Measurements from ENCODE around the gene TMEM145.

TMEM145 gene

DNA sequence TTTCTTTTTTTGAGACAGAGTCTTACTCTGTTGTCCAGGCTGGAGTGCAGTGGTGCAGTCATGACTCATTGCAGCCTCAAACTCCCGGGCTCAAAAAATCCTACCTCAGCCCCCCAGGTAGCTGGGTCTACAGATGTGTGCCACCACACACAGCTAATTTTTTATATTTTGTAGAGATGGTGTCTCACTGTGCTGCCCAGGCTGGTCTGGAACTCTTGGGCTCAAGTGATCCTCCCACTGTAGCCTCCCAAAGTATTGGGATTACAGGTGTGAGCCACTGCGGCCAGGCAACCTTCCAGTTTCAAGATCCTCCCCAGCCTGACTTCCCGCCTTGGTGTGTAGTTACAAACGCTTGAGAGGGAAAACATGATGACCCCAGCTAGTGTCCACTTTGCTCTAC is 54.8 kb downstream of the TMEM145 start:
- TF ChIP-seq, protein P1, sequence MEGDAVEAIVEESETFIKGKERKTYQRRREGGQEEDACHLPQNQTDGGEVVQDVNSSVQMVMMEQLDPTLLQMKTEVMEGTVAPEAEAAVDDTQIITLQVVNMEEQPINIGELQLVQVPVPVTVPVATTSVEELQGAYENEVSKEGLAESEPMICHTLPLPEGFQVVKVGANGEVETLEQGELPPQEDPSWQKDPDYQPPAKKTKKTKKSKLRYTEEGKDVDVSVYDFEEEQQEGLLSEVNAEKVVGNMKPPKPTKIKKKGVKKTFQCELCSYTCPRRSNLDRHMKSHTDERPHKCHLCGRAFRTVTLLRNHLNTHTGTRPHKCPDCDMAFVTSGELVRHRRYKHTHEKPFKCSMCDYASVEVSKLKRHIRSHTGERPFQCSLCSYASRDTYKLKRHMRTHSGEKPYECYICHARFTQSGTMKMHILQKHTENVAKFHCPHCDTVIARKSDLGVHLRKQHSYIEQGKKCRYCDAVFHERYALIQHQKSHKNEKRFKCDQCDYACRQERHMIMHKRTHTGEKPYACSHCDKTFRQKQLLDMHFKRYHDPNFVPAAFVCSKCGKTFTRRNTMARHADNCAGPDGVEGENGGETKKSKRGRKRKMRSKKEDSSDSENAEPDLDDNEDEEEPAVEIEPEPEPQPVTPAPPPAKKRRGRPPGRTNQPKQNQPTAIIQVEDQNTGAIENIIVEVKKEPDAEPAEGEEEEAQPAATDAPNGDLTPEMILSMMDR (IDR thresholded peaks at IDR 0.05; ENCODE audit: low read depth, low read length), result no peak
- H3K4me3 ChIP-seq (replicated peaks in 1 of 2; ENCODE audit: low read depth in 2 of 2, low read length in 2 of 2), result no peak overlapping the region
- no peak for DNase-seq (ENCODE audit: low read depth in 2 of 2)

DNA sequence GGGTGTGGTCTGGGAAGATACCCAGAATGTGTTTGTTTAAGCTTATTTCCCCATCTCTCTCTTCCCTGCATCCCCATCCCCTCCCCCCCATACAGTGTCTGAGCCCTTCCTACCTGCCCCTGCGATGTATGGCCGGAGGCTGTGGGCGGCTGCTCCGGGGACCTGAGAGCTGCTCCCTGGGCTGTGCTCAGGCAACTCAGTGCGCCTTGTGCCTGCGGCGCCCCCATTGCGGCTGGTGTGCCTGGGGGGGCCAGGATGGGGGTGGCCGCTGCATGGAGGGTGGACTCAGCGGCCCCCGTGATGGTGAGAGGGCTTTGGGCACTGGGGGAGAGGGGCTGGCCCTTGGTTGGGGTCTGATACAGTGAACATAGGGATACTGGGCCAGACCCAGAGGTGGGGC is 55.3 kb downstream of the TMEM145 start:
- DNase-seq (ENCODE audit: low read depth in 2 of 2), result no peak
- no peak overlapping the region for H3K4me3 ChIP-seq (replicated peaks in 1 of 2; ENCODE audit: low read depth in 2 of 2, low read length in 2 of 2)
- TF ChIP-seq, protein P1 (IDR thresholded peaks at IDR 0.05; ENCODE audit: low read depth, low read length), result no peak

DNA sequence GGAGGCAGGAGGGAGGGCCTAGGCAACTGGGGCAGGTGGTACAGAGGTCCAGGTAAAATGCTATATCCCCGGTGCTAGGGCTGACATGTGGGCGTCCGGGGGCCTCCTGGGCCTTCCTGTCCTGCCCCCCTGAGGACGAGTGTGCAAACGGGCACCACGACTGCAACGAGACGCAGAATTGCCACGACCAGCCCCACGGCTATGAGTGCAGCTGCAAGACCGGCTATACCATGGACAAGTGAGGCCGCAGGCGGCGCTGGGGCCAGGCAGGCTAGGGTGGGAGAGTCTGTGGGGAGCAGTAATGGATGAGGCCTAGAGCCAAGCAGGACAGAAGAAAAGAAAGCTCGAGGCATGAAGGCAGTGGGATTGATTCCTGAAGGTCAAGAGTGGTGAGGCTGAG is 55.7 kb downstream of the TMEM145 start:
- DNase-seq (ENCODE audit: low read depth in 2 of 2), result no peak
- H3K4me3 ChIP-seq (replicated peaks in 1 of 2; ENCODE audit: low read depth in 2 of 2, low read length in 2 of 2), result no peak overlapping the region
- TF ChIP-seq, protein P1 (IDR thresholded peaks at IDR 0.05; ENCODE audit: low read depth, low read length), result no peak

DNA sequence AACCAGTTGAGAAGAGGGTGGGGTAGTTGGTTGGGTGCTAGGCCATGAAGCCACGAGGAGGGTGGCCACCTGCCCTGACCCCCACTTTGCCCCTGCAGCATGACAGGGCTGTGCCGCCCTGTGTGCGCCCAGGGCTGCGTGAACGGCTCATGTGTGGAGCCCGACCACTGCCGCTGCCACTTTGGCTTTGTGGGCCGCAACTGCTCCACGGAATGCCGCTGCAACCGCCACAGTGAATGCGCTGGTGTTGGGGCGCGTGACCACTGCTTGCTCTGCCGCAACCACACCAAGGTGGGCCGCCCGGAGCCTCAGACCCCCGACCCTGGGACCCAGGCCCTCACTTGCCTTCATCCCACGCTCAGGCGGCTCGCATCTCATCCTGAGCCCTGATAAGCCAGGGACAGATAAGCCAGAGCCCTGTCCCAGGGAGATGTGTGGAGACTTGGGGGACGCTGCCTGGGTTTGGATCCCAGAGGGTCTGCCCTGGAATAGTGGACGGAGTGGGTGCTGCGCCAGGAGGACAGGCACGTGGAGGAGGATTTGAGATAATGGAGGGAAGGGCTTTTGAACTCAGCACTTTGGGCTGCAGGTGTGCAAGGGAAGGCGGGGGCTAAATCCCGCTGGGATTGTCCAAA is 56.4 kb downstream of the TMEM145 start:
- TF ChIP-seq, protein P1 (IDR thresholded peaks at IDR 0.05; ENCODE audit: low read depth, low read length), result no peak
- DNase-seq (ENCODE audit: low read depth in 2 of 2), result no peak
- H3K4me3 ChIP-seq (replicated peaks in 1 of 2; ENCODE audit: low read depth in 2 of 2, low read length in 2 of 2), result no peak overlapping the region

DNA sequence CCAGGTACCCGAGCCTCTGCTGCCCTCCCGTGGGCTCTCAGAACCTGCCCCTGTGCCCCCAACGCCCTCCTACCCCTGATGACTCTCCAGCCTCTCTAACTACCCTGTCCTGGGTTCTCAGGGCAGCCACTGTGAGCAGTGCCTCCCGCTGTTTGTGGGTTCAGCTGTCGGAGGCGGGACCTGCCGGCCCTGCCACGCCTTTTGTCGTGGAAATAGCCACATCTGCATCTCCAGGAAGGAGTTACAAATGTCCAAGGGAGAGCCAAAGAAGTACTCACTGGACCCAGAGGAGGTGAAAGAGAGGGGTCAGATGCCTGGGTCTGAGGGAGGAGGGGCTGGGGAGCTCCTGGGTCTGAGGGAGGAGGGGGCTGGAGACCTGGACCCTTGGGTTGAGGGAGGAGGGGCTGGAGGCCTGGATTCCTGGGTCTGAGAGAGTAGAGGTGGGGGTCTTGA is 57.0 kb downstream of the TMEM145 start:
- TF ChIP-seq, protein P1 (IDR thresholded peaks at IDR 0.05; ENCODE audit: low read depth, low read length), result no peak
- H3K4me3 ChIP-seq (replicated peaks in 1 of 2; ENCODE audit: low read depth in 2 of 2, low read length in 2 of 2), result no peak overlapping the region
- no peak for DNase-seq (ENCODE audit: low read depth in 2 of 2)

DNA sequence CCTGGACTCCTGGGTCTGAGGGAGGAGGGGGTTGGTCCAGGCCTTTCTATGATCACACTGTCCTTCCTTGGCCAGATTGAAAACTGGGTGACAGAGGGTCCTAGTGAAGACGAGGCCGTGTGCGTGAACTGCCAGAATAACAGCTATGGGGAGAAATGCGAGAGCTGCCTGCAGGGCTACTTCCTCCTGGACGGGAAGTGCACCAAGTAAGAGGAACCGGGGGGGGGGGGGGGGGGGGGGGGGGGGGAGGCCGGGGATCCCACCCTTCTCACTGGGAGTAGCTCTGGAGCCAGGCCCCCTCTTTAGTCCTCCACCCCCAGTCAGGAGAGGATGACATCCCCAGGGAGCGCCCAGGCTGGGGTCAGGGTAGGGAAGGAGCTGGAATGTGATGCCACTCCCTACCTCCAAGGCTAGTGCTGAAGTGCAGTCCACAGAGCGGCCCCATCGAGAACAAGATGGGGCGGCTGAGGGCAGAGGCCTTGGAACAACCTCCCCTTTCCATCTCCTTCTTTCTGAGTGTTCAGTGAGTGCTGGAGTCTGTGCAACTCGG is 57.6 kb downstream of the TMEM145 start:
- DNase-seq (ENCODE audit: low read depth in 2 of 2), result no peak
- TF ChIP-seq, protein P1 (IDR thresholded peaks at IDR 0.05; ENCODE audit: low read depth, low read length), result no peak
- no peak overlapping the region for H3K4me3 ChIP-seq (replicated peaks in 1 of 2; ENCODE audit: low read depth in 2 of 2, low read length in 2 of 2)
